Epidermal melanocyte (primary cell): ENCODE data around the gene NUP35.
"Not testable (repeated sequence)": the region's sequence is repeated elsewhere in the genome, so short reads cannot be mapped to it uniquely, and the experiment has no call there.

ENCODE experiments used
- DNase-seq: peaks from one replicate; pipeline ENCODE4 v3.0.0; 2011; ENCODE audit warnings: low spot score; ENCODE audit not compliant: insufficient read length

Gene NUP35

DNA sequence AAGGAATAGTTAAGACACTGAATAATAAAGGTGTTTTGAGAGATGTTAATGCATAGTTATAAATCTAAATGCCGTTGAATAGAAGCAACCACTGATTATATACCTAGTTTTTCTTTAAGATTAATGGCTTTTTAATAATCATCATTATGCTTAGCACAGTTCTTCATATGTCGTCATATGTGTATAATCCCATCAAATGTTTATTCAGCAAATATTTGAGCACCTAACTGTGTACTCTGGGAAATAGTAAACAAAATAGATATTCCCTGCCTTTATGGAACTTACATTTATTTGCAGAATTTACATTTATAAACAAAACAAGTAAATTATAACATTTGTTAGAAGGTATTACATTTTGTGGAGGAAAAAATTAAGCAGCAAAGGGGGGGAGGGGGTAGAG lies 9.8 kb downstream of the NUP35 start:
- DNase-seq: no peak

DNA sequence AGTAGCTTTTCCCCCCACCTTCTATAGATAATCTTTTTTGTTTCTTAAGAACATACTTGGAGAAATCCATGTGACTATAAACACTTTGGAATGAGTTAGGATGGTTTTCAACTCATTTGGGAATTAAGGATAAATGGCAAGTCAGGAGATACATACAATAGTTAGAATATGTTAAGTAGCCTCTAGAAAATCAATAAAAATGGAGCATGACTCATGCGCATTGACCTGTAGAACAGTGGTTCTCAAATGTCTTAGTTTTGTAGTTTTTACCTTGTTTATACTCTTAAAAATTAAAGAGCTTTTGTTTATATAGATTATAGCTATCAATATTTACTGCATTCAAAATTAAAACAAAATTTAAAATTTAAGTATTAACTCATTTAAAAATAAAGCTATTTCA lies 24.7 kb downstream of the NUP35 start:
- no peak for DNase-seq

DNA sequence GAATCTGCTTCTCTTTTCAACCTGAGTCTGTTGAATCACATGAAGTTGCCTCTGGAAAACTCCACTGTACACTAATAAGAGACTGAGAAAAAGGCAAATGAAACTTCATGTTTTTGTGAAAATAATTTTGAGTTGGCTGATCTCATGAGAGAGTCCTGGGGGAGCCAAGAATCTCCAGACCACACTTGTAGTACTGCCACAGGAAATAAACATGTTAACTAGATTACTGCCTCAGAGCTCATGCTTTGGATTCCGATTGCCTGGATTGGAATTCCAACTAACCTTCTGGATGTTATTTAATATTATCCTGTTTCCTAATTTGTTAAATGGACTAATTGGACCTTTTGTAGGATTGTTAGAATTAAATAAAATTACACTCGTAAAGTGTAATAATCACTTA lies 25.2 kb downstream of the NUP35 start:
- DNase-seq: no peak

DNA sequence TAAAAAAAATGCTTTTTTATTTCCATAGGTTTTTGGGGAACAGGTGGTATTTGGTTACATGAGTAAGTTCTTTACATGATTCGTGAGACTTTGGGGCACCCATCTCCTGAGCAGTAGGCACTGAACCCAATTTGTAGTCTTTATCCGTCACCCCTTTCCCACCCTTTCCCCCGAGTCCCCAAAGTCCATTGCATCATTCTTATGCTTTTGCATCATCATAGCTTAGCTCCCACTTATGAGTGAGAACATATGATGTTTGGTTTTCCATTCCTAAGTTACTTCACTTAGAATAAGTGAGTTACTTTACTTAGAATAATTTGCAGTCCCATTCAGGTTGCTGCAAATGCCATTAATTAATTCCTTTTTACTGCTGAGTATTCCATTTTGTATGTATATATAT lies 28.0 kb downstream of the NUP35 start:
- not testable (repeated sequence) for DNase-seq

DNA sequence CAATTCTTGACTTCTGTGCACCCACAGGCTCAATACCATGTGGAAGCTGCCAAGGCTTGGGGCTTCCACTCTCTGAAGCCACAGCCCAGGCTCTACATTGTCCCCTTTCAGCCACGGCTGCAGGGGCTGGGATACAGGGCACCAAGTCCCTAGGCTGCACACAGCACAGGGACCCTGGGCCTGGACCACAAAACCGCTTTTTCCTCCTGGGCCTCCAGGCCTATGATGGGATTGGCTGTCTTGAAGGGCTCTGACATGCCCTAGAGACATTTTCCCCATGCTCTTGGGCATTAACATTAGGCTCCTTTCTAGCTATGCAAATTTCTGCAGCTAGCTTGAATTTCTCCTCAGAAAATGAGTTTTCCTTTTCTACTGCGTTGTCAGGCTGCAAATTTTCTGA lies 29.7 kb downstream of the NUP35 start:
- DNase-seq: no peak

DNA sequence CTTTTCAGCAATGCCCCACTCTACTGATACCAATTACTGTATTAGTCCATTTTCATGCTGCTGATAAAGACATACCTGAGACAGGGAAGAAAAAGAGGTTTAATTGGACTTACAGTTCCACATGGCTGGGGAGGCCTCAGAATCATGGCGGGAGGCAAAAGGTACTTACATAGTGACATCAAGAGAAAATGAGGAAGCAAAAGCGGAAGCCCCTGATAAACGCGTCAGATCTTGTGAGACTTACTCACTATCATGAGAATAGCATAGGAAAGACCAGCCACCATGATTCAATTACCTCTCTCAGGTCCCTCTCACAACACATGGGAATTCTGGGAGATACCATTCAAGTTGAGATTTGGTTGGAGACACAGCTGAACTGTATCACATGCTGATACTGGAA lies 30.5 kb downstream of the NUP35 start:
- DNase-seq: not testable (repeated sequence)

DNA sequence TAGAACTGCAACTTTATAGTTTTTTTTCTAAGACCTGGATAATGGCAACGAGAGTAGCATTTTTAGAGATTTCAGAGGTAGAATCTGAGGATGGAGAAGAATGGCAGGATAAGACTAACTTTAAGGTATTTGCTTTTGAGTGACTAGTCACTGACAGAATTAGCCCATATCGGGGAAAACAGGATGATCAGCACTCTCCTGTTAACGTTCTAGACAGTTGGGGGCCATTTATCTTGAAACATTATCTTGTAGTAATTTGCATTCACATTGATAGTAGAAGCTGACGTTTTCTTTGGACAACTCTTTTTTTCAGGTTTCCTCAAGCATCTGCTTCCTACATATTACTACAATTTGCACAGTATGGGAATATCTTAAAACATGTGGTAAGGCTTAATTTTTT lies 32.9 kb downstream of the NUP35 start:
- DNase-seq: no peak

DNA sequence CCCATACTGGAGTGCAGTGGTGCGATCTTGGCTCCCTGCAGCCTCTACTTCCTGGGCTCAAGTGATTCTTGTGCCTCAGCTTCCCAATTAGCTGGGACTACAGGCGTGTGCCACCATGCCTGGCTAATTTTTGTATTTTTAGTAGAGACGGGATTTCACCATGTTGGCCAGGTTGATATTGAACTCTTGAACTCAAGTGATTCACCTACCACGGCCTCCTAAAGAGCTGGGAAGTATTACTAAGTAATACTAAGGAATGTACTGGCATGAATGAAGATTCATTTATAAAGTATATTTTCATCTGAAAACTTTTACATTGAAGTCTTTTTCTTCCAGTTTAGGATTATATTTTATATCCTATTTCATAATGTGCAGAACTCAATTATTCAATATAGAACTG lies 38.1 kb downstream of the NUP35 start:
- no peak for DNase-seq

DNA sequence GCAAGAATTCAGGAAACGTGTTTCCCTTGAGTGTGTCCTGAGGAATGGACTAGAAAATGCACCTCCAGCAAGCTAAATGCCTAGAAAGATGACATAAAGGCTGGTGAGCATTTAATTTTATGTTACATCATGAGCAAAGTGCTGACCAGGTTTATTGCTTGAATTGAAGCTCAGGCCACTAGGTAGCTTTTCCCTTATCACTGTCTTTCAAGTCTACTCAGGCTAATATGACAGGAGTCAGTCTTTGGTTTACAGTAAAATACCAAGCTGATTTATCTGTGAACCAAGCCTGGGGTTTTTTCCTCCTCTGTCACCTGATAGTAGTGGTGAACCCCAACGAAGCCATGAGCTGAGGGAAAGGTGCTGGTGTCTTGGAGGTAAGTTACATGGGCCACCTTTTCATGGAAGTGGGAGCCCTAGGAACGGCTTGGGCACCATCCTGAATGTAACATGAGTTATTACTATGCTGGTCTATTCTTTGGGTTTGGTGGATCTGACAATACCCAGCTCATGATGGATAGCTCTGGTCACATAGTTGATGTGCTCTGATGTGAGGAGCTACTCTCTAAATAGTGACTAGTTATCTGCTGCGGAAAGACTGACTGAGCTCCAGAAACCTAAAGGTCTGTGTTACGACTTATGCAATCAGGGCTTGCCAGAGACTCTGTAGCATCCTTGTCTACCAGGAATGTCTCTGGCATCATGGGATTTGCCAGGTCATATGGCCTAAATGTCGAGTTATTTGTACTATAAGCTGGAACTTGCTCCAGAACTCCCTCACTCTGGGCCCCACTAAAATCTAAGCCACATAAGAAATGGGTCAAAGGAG lies 39.8 kb downstream of the NUP35 start:
- DNase-seq: no peak

DNA sequence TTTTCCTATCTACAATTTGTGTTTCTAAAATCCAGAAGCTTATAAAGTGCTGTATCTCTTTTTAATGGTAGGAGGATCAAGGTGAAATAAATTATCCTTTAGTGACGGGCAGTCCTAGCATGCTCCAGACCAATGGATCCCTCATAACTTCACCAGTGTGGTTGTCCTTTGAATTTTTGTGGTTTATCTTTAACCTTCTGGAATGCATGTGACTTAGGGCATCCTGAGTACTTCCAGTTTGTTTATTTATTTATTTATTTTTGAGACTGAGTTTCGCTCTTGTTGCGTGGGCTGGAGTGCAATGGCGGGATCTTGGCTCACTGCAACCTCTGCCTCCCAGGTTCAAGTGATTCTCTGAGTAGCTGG lies 40.4 kb downstream of the NUP35 start:
- DNase-seq: no peak

DNA sequence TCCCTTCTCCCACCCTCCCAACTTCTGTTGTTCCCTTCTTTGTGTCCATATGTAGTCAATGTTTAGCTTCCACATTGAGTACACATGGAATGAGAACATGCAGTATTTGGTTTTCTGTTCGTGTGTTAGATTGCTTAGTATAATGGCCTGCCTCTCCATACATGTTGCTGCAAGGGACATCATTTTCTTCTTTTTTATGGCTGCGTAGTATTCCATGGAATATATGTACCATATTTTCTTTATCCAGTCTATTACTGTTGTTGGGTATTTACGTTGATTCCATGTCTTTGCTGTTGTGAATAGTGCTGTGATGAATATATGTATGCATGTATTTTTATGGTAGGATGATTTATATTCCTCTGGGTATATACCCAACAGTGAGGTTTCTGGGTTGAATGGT lies 42.0 kb downstream of the NUP35 start:
- DNase-seq: no peak

DNA sequence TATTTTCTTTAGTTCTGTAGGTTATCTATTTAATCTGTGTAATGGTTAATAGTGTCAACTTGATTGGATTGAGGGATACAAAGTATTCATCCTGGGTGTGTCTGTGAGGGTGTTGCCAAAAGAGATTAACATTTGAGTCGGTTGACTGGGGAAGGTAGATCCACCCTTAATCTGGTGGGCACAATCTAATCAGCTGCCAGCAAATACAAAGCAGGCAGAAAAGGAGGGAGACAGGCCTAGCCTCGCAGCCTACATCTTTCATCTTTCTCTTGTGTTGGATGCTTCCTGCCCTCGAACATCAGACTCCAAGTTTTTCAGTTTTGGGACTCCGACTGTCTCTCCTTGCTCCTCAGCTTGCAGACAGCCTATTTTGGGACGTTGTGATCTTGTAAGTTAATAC lies 42.7 kb downstream of the NUP35 start:
- DNase-seq: not testable (repeated sequence)

DNA sequence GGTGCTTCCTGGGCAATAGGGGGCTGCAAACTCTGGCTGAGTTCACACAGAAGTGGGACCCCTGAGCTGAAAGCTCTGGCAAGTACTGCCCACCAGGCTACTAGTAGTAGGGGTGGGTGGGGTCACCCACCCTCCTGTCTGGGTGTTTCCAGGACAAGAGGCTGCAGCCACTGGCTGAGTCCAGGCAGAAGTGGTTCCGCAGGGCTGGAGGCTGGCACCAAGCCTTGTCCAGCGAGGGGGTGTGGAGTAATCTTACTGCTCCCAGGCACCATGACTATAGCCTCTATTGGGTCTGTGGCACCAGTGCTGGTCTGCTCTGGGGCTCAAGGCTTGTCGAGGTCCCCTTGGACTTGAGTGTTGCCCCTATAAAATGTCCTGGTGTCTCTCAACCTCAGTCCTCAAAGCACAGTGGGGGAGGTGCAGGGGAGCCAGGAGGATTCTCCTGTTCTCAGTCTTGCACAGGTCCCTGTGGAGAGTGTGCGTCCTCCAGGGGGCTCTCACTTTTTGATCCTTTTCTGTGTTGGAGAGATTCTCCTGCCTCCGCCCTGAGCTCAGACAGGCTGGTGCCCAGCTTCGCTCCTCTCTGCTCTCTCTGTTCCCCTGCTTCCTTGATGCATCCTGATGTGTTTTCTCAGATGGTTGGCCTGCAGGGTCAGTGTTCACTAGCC lies 48.1 kb downstream of the NUP35 start:
- DNase-seq: no peak

DNA sequence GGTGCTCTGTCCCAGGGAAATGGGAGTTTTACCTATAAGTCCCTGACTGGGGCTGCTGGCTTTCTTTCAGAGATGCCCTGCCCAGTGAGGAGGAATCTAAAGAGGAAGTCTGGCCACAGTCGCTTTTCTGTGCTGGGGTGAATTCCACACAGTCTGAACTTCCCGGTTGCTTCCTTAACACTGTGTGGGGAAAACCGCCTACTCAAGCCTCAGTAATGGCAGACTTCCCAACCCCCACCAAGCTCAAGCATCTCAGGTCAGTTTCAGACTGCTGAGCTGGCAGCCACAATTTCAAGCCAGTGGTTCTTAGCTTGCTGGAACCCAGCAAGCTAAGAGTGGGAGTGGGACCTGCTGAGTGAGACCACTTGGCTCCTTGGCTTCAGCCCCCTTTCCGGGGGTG lies 54.9 kb downstream of the NUP35 start:
- DNase-seq: no peak

DNA sequence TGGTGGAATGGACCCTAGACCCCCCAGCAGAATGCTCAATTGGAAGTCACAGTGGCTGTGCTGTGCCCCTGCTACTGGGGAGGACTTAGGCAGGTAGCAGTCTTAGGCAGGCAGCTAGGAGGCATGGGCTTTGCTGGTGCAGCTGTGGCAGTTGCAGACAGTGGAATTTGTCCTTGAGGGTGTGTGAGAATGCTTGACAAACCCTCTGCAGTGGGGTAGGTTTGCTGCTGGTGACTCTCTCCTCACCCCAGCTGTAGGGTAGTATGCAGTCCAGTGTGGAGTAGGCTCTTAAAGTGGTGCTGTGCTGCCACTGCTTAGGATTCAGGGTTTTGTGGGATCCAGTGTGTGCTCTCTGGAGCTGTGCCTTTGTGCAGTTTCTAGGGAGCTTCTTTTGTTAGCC lies 61.3 kb downstream of the NUP35 start:
- no peak for DNase-seq

DNA sequence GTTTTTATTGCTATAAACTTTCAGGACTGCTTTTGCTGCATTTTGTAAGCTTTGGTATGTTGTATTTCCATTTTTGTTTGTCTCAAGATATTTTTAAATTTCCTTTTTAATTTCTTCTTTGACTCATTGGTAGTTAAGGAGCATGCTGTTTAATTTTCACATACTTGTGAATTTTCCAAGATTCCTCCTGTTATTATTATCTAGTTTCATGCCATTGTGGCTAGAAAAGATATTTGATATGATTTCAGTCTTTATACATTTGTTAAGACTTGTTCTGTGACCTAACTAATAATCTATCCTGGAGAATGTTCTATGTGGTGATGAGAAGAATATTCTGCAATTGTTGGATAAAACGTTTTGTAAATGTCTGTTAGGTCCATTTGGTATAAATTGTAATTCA lies 62.1 kb downstream of the NUP35 start:
- no peak for DNase-seq

DNA sequence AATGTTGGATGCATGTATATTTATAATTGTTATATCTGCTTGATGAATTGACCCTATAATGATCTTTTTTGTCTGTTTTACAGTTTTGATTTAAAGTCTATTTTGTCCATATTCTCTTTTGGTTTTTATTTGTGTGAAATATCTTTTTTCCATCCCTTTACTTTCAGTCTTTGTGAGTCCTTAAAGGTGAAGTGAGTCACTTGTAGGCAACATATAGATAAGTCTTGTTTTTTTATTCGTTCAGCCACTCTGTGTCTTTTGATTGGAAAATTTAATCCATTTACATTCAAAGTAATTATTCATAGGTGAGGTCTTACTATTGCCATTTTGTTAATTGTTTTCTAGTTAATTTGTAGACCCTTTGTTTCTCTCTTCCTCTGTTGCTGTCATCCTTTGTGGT lies 62.5 kb downstream of the NUP35 start:
- DNase-seq: no peak

DNA sequence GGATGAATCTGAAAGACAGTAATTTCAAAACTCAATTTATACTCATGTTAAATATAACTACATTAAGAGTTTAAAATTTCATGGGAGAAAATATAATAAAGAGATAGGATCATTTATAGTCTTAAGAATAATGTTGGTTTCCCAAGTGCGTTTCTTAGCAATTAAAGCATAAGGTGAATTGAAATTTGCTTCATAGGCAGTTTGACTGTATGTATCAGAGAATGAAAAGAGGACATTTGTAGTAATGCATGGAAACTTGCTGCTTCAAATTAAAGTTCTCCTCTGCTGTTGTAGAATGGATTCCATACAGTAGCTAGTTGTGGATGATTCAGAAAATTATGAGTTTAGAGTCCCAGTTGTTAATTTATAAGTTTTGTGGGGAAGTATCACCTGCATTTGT lies 68.1 kb downstream of the NUP35 start:
- DNase-seq: no peak

DNA sequence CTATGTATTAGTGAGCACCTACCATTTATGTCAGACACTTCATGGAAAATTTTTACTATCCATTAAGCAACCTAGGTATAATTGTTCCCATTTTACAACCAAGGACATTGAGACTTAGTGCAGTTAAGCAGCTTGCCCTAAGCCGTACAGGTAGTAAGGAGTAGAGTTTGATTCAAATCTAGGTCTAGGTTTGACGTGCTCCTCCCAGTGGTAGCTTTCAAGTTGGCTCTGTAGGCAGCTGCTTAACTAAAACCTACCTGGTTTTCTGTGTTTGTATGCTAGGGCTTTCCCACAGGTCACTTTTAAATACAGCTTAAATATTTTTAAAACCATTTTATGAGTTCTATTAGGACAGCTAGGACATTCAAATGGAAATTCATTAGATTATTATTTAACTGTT lies 69.7 kb downstream of the NUP35 start:
- no peak for DNase-seq

DNA sequence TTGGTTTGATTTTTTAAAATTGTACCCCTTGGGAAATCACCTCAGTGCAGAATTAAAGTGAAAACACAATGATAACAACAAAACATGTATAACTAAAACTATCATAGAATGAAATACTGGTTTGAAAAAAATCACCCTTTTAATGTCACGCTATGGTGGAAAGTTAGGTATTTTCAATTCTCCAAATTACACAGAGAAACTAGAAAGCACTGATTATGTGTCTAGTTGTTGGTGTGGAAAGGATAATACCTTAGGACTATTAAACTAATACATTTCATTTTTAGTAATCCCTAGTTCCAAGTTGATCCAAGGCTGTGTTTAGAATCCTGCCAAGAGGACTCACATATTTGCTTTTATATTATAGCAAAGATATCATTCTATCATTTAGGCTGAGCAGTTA lies 71.2 kb downstream of the NUP35 start:
- DNase-seq: no peak

DNA sequence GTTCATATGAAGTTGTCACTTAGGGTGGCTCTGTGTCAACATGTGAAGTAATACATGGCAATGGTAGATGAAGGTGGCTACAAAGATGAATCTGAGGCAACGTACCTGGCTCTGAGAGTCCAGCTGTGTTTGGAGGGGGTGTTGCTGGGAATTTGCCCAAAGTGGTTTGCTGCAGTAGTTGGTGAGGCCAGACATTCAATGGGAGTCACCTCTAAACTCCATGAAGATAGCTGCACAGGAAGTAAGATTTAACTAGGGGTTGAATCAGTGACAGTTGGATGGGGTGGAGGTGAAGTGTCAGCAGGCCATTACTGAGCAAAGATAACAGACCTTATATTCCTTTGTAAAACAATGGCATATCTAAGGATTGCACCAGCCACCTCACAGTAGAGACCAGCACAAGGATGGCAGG lies 71.8 kb downstream of the NUP35 start:
- DNase-seq: no peak

DNA sequence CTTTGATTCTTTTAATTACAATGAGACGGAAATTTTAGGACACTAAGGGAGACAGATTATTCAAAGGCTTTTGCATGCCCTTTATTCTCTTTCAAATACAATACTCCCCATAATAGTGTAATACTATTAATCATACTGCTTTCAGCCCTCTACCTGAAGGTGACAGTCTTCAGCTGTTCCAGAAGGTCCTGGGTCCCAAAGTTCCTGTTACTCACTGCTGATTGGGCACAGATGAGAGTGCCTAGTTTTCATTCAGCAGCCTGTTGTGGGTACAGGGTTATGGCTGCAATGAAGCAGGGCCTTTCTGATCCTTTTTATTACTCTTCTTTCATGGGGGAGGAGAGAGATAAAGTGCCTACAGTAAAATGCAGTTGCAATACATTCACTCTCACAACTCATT lies 80.2 kb downstream of the NUP35 start:
- DNase-seq: no peak

DNA sequence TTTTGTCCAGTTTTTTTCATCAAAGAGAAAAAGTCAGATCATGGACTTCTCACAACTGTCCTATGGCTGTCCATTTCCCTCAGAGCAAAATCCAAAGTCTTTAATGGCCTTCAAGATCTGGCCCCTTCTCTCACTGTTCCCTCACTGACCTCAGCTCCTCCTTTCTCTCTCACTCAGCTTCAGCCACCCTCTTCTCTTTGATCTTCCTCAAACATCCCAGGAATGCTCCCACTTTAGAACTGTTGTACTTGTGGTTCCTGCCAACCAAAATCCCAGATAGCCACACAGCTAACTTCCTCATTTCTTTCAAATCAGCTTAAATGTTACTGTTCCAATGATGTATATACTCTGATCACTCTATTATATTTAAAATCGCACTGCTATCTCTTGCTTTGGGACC lies 82.9 kb downstream of the NUP35 start:
- DNase-seq: no peak
